GM10248 (cell line): ENCODE results near the gene GNB3.

Experiments
- CTCF ChIA-PET: fragments of 300-600 bp; sonication (Branson Sonifier 250); formaldehyde crosslinking; extraction: SDS; loops from one replicate; lab custom pipeline; 2021; ENCODE audit warnings: antibody characterized with exemption; lab: Yijun Ruan, JAX
- POLR2A ChIA-PET: fragments of 350-650 bp; sonication (Branson Sonifier 250); formaldehyde crosslinking; extraction: SDS; loops from one replicate; lab custom pipeline; 2020; ENCODE audit warnings: antibody characterized with exemption; lab: Yijun Ruan, JAX
- DNase-seq: peaks from one replicate; pipeline ENCODE4 v3.0.0; 2012; ENCODE audit errors: extremely low spot score
- CTCF ChIP-seq: IDR thresholded peaks from 2 replicates; pipeline ENCODE4 v1.5.1; 2012; ENCODE audit warnings: mild to moderate bottlenecking, low read depth; ENCODE audit errors: extremely low read depth, missing control alignments, control extremely low read depth

GNB3 gene

GRCh38 chr12:6799147-6799546 lies 41.6 kb upstream of the GNB3 start:
- TF ChIP-seq CTCF: no peak
- ChIA-PET CTCF (interaction anchor here (1.3 kb wide), 1 partner anchor 26 kb away, joined by 4 read pairs; no protein-coding TSS in a partner anchor), POLR2A (no interaction called here)
- DNase-seq: no peak

GRCh38 chr12:6807170-6807569 lies 33.6 kb upstream of the GNB3 start:
- ChIA-PET POLR2A (no interaction called here), CTCF (interaction anchor here (1.7 to 4.3 kb wide), 2 partner anchors 19 to 54 kb away, joined by 3 to 12 read pairs; partner anchors contain the start of gene MLF2)
- no peak for TF ChIP-seq CTCF
- no peak for DNase-seq

- ChIA-PET CTCF (interaction anchor here (4.3 kb wide), 1 partner anchor 56 kb away, joined by 12 read pairs; the partner anchor contains the start of gene MLF2), POLR2A (interaction anchor here (0.7 kb wide), 1 partner anchor 233 kb away, joined by 3 read pairs; no protein-coding TSS in a partner anchor)
- no peak for DNase-seq
- TF ChIP-seq CTCF: no peak
Measured at GRCh38 chr12:6809056-6809455, 31.7 kb upstream of the GNB3 start.

GRCh38 chr12:6810758-6811157 lies 30.0 kb upstream of the GNB3 start:
- CTCF ChIA-PET: interaction anchor here (1.0 to 5.5 kb wide), 5 partner anchors 9 to 57 kb away, joined by 3 to 30 read pairs (median 6); partner anchors contain the start of gene MLF2

DNA sequence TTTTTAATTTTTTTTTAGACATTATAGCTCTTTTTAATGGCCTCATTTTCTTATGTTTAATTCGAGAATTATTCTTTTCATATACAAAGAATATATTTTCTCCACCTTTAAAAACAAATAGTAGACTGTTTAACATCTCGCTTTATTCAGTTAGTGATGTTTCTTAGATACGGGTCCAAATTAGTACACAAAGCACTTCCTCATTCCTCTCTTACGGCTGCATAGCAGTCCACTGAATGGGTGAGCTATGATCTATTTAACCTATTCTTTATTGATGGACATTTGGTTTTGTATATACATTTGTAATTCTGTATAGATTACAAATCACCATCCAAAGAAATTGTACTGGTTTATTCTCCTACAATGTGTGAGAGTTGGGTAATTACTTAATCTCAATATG lies 27.4 kb upstream of the GNB3 start:
- POLR2A ChIA-PET: no interaction called here
- CTCF ChIA-PET: interaction anchor here (0.8 to 5.5 kb wide), 5 partner anchors 12 to 205 kb away, joined by 3 to 30 read pairs (median 3); partner anchors contain the start of genes LPCAT3 and MLF2
- DNase-seq: no peak
- no peak for TF ChIP-seq CTCF

More at GRCh38 chr12:6810758-6811157, 30.0 kb upstream of the GNB3 start:
- TF ChIP-seq CTCF: no peak
- no peak for DNase-seq
- POLR2A ChIA-PET: no interaction called here

GRCh38 chr12:6816598-6816997 lies 24.1 kb upstream of the GNB3 start:
- POLR2A ChIA-PET: no interaction called here
- CTCF ChIA-PET: interaction anchor here (1.0 to 2.5 kb wide), 4 partner anchors 9 to 63 kb away, joined by 4 to 7 read pairs (median 5); no protein-coding TSS in a partner anchor
- DNase-seq: no peak
- TF ChIP-seq CTCF: no peak

DNA sequence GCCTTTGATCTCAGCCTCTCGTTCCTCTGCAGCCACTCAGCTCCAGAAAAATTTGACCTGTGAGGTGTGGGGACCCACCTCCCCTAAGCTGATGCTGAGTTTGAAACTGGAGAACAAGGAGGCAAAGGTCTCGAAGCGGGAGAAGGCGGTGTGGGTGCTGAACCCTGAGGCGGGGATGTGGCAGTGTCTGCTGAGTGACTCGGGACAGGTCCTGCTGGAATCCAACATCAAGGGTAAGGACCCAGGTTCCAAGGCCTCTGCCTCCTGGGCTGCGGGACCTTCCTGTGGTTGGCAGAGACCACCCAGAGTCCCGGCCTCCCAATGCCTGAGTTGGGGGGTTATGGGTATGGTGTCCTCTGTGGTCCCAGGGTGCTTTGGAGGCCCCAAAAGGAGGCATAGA lies 23.6 kb upstream of the GNB3 start:
- ChIA-PET POLR2A (no interaction called here), CTCF (interaction anchor here (1.0 to 2.5 kb wide), 4 partner anchors 8 to 63 kb away, joined by 4 to 7 read pairs (median 5); no protein-coding TSS in a partner anchor)
- DNase-seq: no peak
- no peak for TF ChIP-seq CTCF
